Karpas-422 (cell line): Measurements from ENCODE around the gene GLIPR1L1. TPM values are rescaled to one million over a fixed set of nuclear protein-coding genes. Genes with fewer than 3 reads are reported as not detected.
A peak's percentile ranks its signal among the peaks of the same experiment; 100 is the strongest.

Source experiments
- DNase-seq: peaks from one replicate; pipeline ENCODE4 v3.0.0-alpha.2; 2015
- H2AFZ ChIP-seq: fragments of 200-600 bp; sonication (generic); 2 replicates; pipeline ENCODE4 v1.6.1; 2014; ENCODE audit warnings: antibody characterized with exemption, low read length, mixed read lengths
- H3K27ac ChIP-seq: fragments of 200-600 bp; sonication (generic); 2 replicates; pipeline ENCODE4 v1.5.1; 2014; ENCODE audit warnings: mild to moderate bottlenecking, low read length, moderate library complexity
- H3K27me3 ChIP-seq: fragments of 200-600 bp; sonication (generic); 2 replicates; pipeline ENCODE4 v1.6.1; 2014; ENCODE audit warnings: low read length, mixed read lengths
- H3K36me3 ChIP-seq: fragments of 200-600 bp; sonication (generic); 2 replicates; pipeline ENCODE4 v1.6.1; 2014; ENCODE audit warnings: low read length, mixed read lengths; ENCODE audit not compliant: insufficient read depth
- H3K4me1 ChIP-seq: fragments of 200-600 bp; sonication (generic); 2 replicates; pipeline ENCODE4 v1.6.1; 2014; ENCODE audit warnings: mild to moderate bottlenecking, low read length, mixed read lengths
- H3K4me2 ChIP-seq: fragments of 200-600 bp; sonication (generic); 2 replicates; pipeline ENCODE4 v1.6.1; 2014; ENCODE audit warnings: low read length, low read depth, mild to moderate bottlenecking; ENCODE audit not compliant: poor library complexity, severe bottlenecking
- H3K4me3 ChIP-seq: fragments of 200-600 bp; sonication (generic); 2 replicates; pipeline ENCODE4 v1.5.1; 2014; ENCODE audit warnings: mild to moderate bottlenecking, antibody characterized with exemption, low read length, mixed read lengths
- H3K79me2 ChIP-seq: fragments of 200-600 bp; sonication (generic); 2 replicates; pipeline ENCODE4 v1.6.1; 2014; ENCODE audit warnings: mild to moderate bottlenecking, low read length, mixed read lengths
- H3K9ac ChIP-seq: fragments of 200-600 bp; sonication (generic); 2 replicates; pipeline ENCODE4 v1.6.0; 2014; ENCODE audit warnings: low read length
- H3K9me2 ChIP-seq: fragments of 200-600 bp; sonication (generic), shearing (Covaris generic); replicated peaks from 2 replicates; pipeline ENCODE4 v1.6.0; 2014; ENCODE audit warnings: mild to moderate bottlenecking, low read length, moderate library complexity; ENCODE audit not compliant: insufficient read depth
- H3K9me3 ChIP-seq: fragments of 300-700, 200-600 bp; sonication (generic); 2 replicates; pipeline ENCODE4 v1.6.1; 2014; ENCODE audit warnings: low read length, mixed read lengths
- H4K20me1 ChIP-seq: fragments of 200-600 bp; sonication (generic); 2 replicates; pipeline ENCODE4 v1.6.1; 2014; ENCODE audit warnings: mild to moderate bottlenecking, antibody characterized with exemption, low read length, low read depth; ENCODE audit not compliant: insufficient read depth
- total RNA-seq: library from RNA; depleted of rRNA; stranded (reverse); fragments of >200 nt; shearing (Covaris generic); gene quantifications from 2 replicates; pipeline ENCODE4 v1.2.3, GENCODE V29; 2014; ENCODE audit warnings: low replicate concordance

Gene GLIPR1L1
- total RNA-seq, 1 experiment from 2014 or later: not detected

DNA sequence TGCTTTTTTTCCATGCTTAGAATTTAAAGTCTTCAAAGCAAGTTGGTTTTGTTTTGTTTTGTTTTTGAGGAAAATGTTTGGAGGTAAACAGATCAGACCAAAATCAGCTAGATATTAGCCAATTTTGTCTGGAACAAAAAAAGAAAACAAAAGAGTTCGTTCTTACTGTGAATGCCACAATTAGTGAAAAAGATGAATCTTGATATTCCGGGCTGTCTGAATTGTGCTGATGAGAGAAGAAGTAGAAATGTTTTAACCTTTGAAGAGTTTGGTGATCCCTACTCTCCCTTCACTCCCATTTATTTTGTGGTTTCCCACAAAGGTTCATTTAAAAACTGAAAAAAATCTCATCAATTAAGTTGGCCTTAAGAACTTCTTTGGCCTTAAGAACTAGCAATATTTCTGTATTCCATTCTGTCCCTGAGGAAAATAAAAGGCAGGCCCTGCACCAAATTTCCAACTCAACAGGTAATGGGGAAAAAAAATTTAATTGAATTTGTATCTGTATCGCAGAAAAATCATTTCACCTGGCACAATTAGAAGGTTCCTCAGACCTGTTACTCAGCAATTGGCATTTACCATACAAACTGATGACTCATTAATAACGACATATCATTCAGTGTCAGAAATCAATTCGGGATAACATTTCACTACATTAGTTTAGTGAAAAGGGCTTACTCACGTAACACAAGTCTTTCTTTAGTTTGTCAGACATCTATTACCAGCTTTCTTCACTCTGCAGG, 55.9 kb downstream of the GLIPR1L1 start:
- Histone ChIP-seq H3K4me2 (peak overlapping the region; percentile 91), H3K79me2 (peaks cover 50% of the 10 kb centered on the region), H3K4me3 (peak overlapping the region; percentile 74), H3K36me3 (peaks cover 13% of the 10 kb centered on the region; the same call in 1 of the 2 replicates), H3K27ac (peak overlapping the region; percentile 50), H3K27me3 (no peaks in the 10 kb centered on the region), H4K20me1 (no peaks in the 10 kb centered on the region), H3K9ac (peak overlapping the region; percentile 74), H2AFZ (peak overlapping the region; percentile 57; the same call in 1 of the 2 replicates), H3K9me2 (no peaks in the 10 kb centered on the region), H3K9me3 (no peaks in the 10 kb centered on the region), H3K4me1 (peaks cover 35% of the 10 kb centered on the region)
- DNase-seq: no peak

DNA sequence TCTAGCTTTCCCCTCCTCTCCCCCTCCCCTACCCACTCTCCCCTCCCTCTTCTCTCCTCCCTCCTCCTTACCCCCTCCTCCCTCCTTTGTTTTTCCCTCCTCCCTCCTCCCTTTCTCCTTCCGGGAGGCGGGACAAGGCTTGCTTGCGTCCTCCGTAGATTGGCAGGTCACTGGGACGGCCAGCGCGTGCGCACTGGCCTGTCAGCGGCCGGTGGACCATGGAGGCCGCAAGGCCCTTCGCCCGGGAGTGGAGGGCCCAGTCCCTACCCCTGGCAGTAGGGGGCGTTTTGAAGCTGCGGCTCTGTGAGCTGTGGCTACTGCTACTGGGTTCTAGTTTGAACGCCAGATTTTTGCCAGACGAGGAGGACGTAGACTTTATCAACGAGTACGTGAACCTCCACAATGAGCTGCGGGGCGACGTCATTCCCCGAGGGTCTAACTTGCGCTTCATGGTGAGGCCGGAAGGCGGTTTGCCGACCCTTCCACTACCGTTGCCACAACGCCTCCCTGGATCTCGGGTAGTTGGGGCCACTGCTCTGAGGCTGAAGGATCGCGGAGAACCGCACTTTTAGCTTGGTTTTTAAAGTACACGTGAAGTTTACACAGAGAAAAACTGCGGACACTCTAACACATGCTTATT, 56.5 kb downstream of the GLIPR1L1 start, which contains the start of gene GLIPR1L2:
Gene GLIPR1L2 (plus strand): TSS at position 191 of the 640 bp plus-strand sequence. CDS start 28 bp downstream, at position 219.
- Histone ChIP-seq H3K36me3 (peaks cover 8% of the 10 kb centered on the region; the same call in 1 of the 2 replicates), H3K4me1 (peaks cover 35% of the 10 kb centered on the region), H2AFZ (peak within 1 kb of the TSS; percentile 85), H3K27ac (peak within 1 kb of the TSS; percentile 89), H3K9me2 (no peaks in the 10 kb centered on the region), H3K9ac (peak within 1 kb of the TSS; percentile 83), H3K79me2 (peaks cover 43% of the 10 kb centered on the region), H3K27me3 (no peaks in the 10 kb centered on the region), H3K9me3 (no peaks in the 10 kb centered on the region), H3K4me3 (peak within 1 kb of the TSS; percentile 74), H3K4me2 (peak within 1 kb of the TSS; percentile 91), H4K20me1 (no peaks in the 10 kb centered on the region)
- peak; percentile 99 for DNase-seq

GRCh38 chr12:75404231-75404630, 69.8 kb downstream of the GLIPR1L1 start:
- Histone ChIP-seq H3K27ac (no peak overlapping the region), H4K20me1 (no peaks in the 10 kb centered on the region), H3K27me3 (no peaks in the 10 kb centered on the region), H3K9me3 (no peaks in the 10 kb centered on the region), H3K79me2 (no peaks in the 10 kb centered on the region), H2AFZ (no peak overlapping the region), H3K4me1 (no peaks in the 10 kb centered on the region), H3K9ac (no peak overlapping the region), H3K4me2 (no peak overlapping the region), H3K4me3 (no peak overlapping the region), H3K9me2 (no peaks in the 10 kb centered on the region; the same call in 1 of the 2 replicates), H3K36me3 (no peaks in the 10 kb centered on the region)
- DNase-seq: no peak

DNA sequence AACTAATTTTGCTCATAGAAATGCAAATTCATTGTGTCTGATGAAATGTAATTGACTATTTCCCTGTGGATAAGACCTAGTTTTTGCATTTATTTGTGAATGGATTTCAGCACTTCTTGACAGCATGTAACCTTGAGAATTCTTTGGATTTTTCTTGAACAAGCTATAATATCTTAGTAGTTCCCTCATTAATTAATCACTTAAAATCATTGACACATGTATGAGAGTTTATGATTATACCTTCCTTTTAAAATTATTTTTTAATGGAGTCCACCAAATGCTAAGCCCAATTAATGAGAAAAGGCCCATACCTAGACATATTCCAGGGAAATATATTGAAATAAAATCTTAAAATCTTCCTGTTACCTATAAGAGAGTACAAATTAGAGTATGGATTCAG, 73.2 kb downstream of the GLIPR1L1 start:
- 0 out of 2 replicates have a peak overlapping the region, but pooled peaks have one; percentile 61 for H2AFZ ChIP-seq
- H3K4me1 ChIP-seq: no peaks in the 10 kb centered on the region
- no peak overlapping the region for H3K4me3 ChIP-seq
- H3K9ac ChIP-seq: no peak overlapping the region
- H3K36me3 ChIP-seq: no peaks in the 10 kb centered on the region
- H3K27me3 ChIP-seq: no peaks in the 10 kb centered on the region
- DNase-seq: no peak
- H3K79me2 ChIP-seq: no peaks in the 10 kb centered on the region
- no peaks in the 10 kb centered on the region for H3K9me3 ChIP-seq
- H4K20me1 ChIP-seq: no peaks in the 10 kb centered on the region
- H3K4me2 ChIP-seq: no peak overlapping the region
- H3K9me2 ChIP-seq: no peaks in the 10 kb centered on the region
- H3K27ac ChIP-seq: no peak overlapping the region

DNA sequence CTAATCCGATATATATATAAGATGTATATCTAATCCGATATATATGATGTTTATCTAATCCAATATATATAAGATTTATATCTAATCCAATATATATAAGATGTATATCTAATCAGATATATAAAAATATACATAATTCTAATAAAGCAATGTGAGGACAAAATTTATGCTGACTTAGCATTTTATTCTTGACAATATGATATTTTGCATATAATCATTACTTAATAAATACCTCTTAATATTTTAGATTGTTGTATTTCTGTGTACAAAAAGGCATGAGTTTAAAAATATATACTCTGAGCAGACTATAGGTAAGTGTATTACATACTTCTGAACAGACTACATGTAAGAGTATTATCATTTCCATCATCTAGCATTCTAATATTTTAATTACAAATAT, 75.4 kb downstream of the GLIPR1L1 start:
- Histone ChIP-seq H4K20me1 (no peaks in the 10 kb centered on the region), H3K4me3 (no peak overlapping the region), H3K9ac (no peak overlapping the region), H3K36me3 (no peaks in the 10 kb centered on the region), H3K27me3 (no peaks in the 10 kb centered on the region), H3K9me2 (no peaks in the 10 kb centered on the region), H3K79me2 (no peaks in the 10 kb centered on the region), H2AFZ (no peak overlapping the region; the same call in 1 of the 2 replicates), H3K4me1 (no peaks in the 10 kb centered on the region), H3K27ac (no peak overlapping the region), H3K4me2 (no peak overlapping the region), H3K9me3 (no peaks in the 10 kb centered on the region)
- no peak for DNase-seq

DNA sequence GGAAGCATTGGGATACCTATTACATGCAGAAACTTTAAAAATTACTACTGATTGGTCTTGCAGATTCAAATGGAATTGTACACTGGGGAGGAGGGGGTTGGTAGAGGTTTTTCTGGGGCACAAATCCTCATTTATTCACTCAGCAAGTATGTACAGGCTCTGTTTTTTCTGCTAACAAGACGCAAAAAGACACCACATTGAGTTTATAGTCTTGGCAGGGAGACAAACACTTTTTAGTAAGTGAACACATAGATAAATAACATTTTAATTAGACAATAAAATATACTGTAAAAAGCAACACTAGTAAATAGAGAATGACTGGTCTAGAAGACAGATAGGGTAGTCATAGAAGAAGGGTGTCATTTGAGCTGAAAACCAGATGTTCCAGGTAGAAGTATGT, 80.2 kb downstream of the GLIPR1L1 start:
- no peaks in the 10 kb centered on the region for H3K79me2 ChIP-seq
- no peak overlapping the region for H3K4me3 ChIP-seq
- no peaks in the 10 kb centered on the region for H3K9me2 ChIP-seq
- no peaks in the 10 kb centered on the region for H3K9me3 ChIP-seq
- no peaks in the 10 kb centered on the region for H3K36me3 ChIP-seq
- no peak overlapping the region for H3K27ac ChIP-seq
- H3K27me3 ChIP-seq: no peaks in the 10 kb centered on the region
- no peak overlapping the region for H3K9ac ChIP-seq
- peak overlapping the region; percentile 54 for H2AFZ ChIP-seq
- no peak for DNase-seq
- H3K4me1 ChIP-seq: no peaks in the 10 kb centered on the region
- H3K4me2 ChIP-seq: no peak overlapping the region
- H4K20me1 ChIP-seq: no peaks in the 10 kb centered on the region

GRCh38 chr12:75419841-75420240, 85.4 kb downstream of the GLIPR1L1 start:
- Histone ChIP-seq H3K79me2 (no peaks in the 10 kb centered on the region), H3K36me3 (no peaks in the 10 kb centered on the region), H3K4me3 (no peak overlapping the region), H2AFZ (peak overlapping the region; percentile 39; the same call in 1 of the 2 replicates), H4K20me1 (no peaks in the 10 kb centered on the region), H3K9me3 (no peaks in the 10 kb centered on the region), H3K9ac (no peak overlapping the region), H3K4me2 (no peak overlapping the region), H3K27ac (no peak overlapping the region), H3K27me3 (no peaks in the 10 kb centered on the region), H3K4me1 (no peaks in the 10 kb centered on the region), H3K9me2 (no peaks in the 10 kb centered on the region)
- DNase-seq: no peak
